GM19240 (cell line): ENCODE results near the gene PSMG4.

Experiments
- DNase-seq: peaks from one replicate; pipeline ENCODE4 v3.0.0; 2011; ENCODE audit warnings: low spot score; ENCODE audit not compliant: insufficient read length

PSMG4 gene

GRCh38 chr6:3251462-3252314 is 7.1 kb upstream of the PSMG4 start:
- DNase-seq: peak; percentile 97

DNA sequence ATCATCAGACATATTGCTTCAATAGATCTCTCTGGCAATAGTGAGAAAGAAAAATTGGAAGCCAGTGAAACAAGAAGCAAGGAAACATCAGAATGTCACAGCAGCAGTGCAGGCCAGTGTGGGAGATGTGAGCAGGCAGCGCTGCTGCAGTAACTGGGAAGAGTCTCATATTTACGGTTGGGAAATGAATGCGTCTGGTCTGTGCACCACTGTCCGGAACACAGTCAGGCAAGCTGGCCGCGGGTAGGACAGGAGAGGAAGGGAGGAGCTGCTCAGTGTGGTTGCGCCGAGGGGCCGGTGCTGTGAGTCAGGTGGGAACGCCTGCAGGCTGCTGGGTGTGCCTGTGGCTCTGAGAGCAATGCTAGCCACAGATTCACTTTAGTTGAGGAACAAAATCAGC is 6.4 kb upstream of the PSMG4 start:
- DNase-seq: no peak

- DNase-seq: no peak
These were observed 5.7 kb upstream of the PSMG4 start for GRCh38 chr6:3252861-3253596.

GRCh38 chr6:3253597-3253961 is 5.2 kb upstream of the PSMG4 start:
- no peak for DNase-seq

GRCh38 chr6:3258201-3258600 is 546 bp upstream of the PSMG4 start:
- no peak for DNase-seq

DNA sequence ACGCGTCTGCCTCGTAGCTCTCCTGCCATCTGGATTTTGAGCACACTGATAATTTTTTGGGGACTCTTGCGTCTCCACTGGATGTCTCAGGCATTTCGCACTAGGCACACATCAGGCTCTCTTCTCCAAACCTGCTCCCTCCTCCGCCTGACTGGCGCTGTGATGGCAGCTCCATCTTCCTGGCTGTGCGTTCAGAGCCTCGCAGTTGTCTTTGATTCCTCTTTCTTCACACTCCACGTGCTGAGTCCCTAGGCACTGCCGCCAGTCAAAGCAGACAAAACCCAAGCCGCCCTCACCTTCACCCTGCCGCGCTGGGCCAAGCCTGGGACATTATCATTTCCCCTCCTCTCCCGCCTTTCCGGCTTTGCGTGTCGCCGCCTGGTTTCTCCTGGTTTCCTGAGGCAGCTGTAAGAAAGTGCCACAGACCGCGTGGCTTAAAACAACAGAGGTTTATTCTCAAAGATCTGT is 778 bp downstream of the PSMG4 start:
- DNase-seq: peak; percentile 42

DNA sequence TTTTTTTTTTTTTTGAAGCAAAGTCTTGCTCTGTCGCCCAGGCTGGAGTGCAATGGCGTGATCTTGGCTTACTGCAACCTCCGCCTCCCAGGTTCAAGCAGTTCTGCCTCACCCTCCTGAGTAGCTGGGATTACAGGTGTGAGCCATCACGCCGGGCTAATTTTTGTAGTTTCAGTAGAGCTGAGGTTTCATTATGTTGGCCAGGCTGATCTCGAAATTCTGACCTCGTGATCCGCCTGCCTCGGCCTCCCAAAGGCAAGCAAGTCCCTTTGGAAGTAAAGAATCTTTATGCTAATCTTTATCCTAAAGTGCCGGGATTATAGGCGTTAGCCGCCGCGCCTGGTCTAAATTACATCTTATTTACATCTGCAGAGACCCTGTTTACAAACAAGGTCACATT is 1.5 kb downstream of the PSMG4 start:
- DNase-seq: no peak

- no peak for DNase-seq
These were observed 2.2 kb downstream of the PSMG4 start for GRCh38 chr6:3260772-3261517.

DNA sequence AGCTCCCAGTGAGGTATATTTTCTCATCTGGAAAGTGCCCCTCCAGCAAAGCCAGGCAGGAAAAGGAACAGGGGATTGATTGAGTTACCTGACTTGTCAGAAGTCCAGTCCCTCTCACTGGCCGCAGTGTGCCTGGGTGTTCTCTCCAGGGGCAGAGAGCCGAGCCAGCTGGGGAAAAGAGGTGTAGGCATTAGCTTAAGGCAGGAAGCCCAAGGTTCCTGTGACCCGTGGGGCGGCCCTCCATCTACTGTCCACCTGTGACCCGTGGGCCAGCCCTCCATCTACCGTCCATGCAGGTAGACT is 2.7 kb downstream of the PSMG4 start:
- no peak for DNase-seq

- DNase-seq: no peak
These were observed 3.2 kb downstream of the PSMG4 start for GRCh38 chr6:3261921-3262320.

- DNase-seq: no peak
These were observed 4.3 kb downstream of the PSMG4 start for GRCh38 chr6:3263096-3263495.

DNA sequence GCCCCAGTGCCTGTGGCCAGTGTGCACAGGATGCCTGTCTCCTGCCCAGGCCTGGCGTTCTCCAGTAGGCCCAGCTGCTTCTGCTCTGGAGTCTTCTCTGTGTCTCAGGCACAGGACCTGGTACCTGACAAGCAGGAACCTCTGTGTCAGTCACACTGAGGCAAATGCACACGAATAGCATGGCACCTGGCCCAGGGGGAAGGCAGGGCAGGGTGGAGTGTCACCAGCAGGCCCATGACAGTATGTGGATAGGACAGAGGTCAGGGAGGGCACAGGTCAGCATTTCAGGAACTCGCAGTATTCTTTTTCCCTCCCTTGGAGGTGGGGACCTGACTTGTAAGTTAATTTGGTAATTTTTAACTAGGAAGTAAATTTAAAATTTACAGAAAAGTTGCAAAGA is 5.6 kb downstream of the PSMG4 start:
- no peak for DNase-seq

GRCh38 chr6:3265671-3266070 is 6.9 kb downstream of the PSMG4 start:
- DNase-seq: no peak

DNA sequence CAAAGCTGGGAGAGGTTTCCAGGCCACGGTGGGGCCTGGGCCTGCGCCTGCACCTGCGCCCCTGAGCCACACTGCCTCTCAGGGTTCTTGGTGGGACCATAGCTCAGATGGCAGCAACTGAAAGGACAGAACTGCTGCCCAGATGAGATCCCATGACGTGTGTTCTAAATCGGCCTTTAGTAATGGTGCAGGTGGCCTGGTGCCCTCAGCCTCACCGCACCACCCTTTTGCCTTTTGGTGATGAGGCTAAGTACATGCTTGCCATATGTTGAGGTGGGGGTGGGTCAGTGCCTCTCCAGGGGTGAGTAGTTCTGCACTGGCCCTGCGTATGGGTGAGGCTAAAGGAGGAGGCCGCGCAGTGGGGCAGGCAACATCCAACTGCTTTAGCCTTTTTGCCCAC is 7.4 kb downstream of the PSMG4 start:
- no peak for DNase-seq

DNA sequence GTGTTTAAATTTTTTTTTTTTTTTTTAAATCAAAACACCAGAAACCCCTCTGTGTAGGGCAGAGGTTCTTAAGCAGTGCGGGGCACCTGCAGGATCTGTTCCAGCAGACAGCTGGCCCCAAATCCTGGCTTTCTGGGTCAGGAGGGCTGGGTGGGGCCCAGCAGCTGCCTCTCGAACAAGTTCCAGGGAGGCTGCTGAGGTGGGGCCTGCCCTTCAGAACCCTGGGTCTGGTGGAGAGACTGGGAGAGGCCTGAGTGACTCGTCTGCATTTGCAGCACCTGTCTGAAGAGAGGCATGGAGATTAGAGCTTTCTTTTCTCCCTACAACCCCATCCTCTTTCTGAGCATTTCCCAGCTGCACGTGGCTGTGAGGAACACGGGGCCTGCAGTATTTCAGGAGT is 8.4 kb downstream of the PSMG4 start:
- DNase-seq: no peak

DNA sequence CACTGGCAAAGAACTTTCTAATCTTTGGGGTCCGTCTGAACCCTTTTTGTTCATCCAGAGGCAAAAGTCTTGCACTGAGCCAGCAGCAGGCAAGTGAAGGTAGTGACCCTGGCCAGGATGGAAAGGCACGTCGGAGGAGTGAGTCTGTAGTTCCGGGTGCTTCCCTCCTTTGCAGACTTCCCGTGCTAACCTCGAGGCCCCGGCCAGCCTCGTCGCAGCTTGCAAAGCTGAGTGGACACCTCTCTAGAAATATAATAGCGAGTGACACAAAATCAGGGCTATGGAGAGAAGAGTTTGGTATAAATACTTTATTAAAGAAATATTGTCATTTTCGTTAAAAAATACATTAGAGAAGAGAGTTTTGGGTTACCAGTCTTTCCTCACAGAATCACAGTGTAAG is 9.9 kb downstream of the PSMG4 start:
- DNase-seq: no peak

DNA sequence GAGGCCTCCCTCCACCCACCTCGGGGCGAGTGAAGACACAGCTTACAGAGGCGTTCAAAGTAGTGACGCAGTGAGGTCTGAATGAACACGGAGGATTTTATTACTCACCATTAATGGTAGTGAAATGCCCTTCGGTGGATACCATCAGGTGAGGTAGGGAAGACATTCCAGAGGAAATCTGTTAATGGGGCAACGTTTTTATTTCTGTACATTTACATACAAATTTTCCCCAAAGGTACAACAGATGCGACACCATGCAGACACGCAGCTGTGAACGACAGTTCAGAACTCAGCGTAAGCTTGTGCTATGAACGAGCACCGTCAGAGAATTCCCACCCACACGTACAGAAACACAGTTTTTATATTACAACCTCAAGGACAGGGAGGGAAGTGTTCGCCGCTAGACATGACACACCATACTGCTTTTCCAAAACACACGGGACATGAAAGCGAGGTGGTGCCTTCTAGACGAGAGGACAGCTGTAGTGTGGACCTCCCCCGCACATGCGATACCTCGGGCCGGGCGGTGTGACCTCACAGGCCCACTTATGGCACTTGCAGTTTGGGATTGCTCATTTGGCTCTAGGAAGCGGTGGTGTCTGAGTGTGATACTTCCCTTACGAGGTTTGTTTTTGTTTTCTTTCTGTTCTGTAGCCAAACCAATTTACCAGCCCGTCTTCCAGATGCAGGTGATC is 10.7 kb downstream of the PSMG4 start:
- no peak for DNase-seq

DNA sequence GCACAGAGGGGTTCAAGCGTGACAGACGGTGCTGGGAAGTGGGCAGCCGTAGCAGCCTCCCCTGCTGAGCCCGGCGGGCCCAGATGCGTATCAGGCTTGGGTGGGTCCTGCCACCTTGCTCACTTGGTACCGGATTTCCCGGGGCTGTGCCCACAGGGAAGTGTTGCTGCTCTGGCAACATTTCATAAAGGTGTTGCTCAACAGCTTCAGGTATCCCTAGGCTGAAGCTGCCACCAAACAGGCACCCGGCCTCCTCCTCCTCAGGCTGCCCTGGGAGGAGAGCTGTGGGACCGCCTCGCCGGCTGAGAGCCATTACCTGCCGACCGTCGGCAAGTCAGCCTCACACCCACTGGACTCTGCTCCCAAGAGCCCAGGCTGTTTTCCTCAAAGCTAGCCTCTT is 11.5 kb downstream of the PSMG4 start:
- DNase-seq: no peak

GRCh38 chr6:3271756-3272155 is 13.0 kb downstream of the PSMG4 start:
- no peak for DNase-seq

- DNase-seq: no peak
These were observed 14.3 kb downstream of the PSMG4 start for GRCh38 chr6:3272911-3273547.
